Suprapubic skin (tissue), 3 donors: Measurements from ENCODE around the gene FUCA2.

Experiments used
- CTCF ChIP-seq, 2 donors: fragments of 200-600 bp in 1 of 2; fragments of 450-650 bp in 1 of 2; sonication (generic) in 1 of 2; IDR thresholded peaks; one replicate each; pipeline ENCODE4 v1.5.1; 2016 to 2019; ENCODE audit warnings: antibody characterized with exemption in 2 of 2, mild to moderate bottlenecking in 1 of 2, moderate library complexity in 1 of 2
- EP300 ChIP-seq: sonication (generic); formaldehyde crosslinking; IDR thresholded peaks from one replicate; pipeline ENCODE4 v1.6.1; 2017; ENCODE audit warnings: antibody characterized with exemption

GRCh38 chr6:143549221-143549948 lies 37.9 kb upstream of the FUCA2 start:
- no peak for TF ChIP-seq CTCF (IDR thresholded peaks at IDR 0.05)
- TF ChIP-seq EP300 = no peak
